Activated T-cell treated with anti-CD3 and anti-CD28 coated beads, Interleukin-2, amount 50 U/mL, for 72 hours (primary cell): Measurements from ENCODE around the gene CNTNAP2. TPM values are rescaled to one million over a fixed set of nuclear protein-coding genes. Genes with fewer than 3 reads are reported as not detected.
"Not testable (repeated sequence)": the region's sequence is repeated elsewhere in the genome, so short reads cannot be mapped to it uniquely, and the experiment has no call there.

Experiments used
- ATAC-seq, 2 donors: fragments of 150-1000 bp; cut with Tn5 transposase; replicated peaks in 1 of 2; 2 replicates each; pipeline ENCODE4 v1.10.0; 2021; ENCODE audit warnings: moderate library complexity in 2 of 2, mild to moderate bottlenecking in 1 of 2
- DNase-seq, 2 donors: peaks; one replicate each; pipeline ENCODE4 v3.0.0; 2021 to 2022; ENCODE audit warnings: mixed read lengths in 1 of 2
- H3K27ac Mint-ChIP-seq: one replicate; pipeline ENCODE4 v1.8.0; 2022; ENCODE audit warnings: mild to moderate bottlenecking, moderate library complexity, mixed read lengths
- H3K27me3 Mint-ChIP-seq: one replicate; pipeline ENCODE4 v1.8.0; 2022; ENCODE audit warnings: low read depth, mixed read lengths
- H3K36me3 Mint-ChIP-seq, 2 donors: one replicate each; pipeline ENCODE4 v1.8.0; 2022; ENCODE audit warnings: mixed read lengths in 2 of 2, mild to moderate bottlenecking in 1 of 2; ENCODE audit not compliant: insufficient read depth in 2 of 2
- H3K4me1 Mint-ChIP-seq: one replicate; pipeline ENCODE4 v1.8.0; 2022; ENCODE audit warnings: low read depth, mixed read lengths
- H3K4me3 Mint-ChIP-seq, 2 donors: one replicate each; pipeline ENCODE4 v1.8.0; 2022; ENCODE audit warnings: mild to moderate bottlenecking in 2 of 2, mixed read lengths in 2 of 2, moderate library complexity in 2 of 2
- H3K9me3 Mint-ChIP-seq, 2 donors: one replicate each; pipeline ENCODE4 v1.8.0; 2022; ENCODE audit warnings: mixed read lengths in 2 of 2
- total RNA-seq, 2 donors: library from RNA; stranded (reverse); gene quantifications; one replicate each; pipeline ENCODE4 v1.2.3, GENCODE V29; 2022

Gene CNTNAP2
- total RNA-seq, 2 donors from 2014 or later: not detected

DNA sequence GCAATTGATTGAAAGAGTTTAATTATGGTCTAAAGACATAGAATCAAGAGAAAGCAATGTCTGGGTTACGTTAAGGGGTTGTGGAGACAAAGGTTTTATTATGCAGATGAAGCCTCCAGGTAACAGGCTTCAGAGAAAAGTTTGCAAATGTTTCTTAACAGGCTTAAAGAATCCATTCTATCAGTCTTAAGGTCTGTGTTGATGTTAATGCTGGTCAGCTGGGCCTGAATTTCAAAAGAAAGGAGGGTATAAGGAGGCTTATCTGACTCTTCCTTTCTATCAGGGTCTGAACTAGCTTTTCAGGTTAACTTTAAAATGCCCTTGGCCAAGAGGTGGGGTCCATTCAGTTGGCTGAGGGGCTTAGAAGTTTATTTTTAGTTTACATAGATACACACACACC is 1469.5 kb downstream of the CNTNAP2 start:
- Mint-ChIP-seq H3K9me3 (peaks cover 3 to 7% of the 10 kb centered on the region in 2 donors), H3K4me3 (no peak overlapping the region), H3K36me3 (no peaks in the 10 kb centered on the region), H3K27ac (no peak overlapping the region), H3K4me1 (no peaks in the 10 kb centered on the region), H3K27me3 (no peaks in the 10 kb centered on the region)
- DNase-seq (no peak), ATAC-seq (no peak)

GRCh38 chr7:147586526-147586925 is 1469.9 kb downstream of the CNTNAP2 start:
- Mint-ChIP-seq H3K27me3 (no peaks in the 10 kb centered on the region), H3K9me3 (peaks cover 5 to 7% of the 10 kb centered on the region in 2 donors), H3K36me3 (no peaks in the 10 kb centered on the region), H3K4me3 (no peak overlapping the region), H3K27ac (no peak overlapping the region), H3K4me1 (no peaks in the 10 kb centered on the region)
- ATAC-seq (no peak), DNase-seq (no peak)

DNA sequence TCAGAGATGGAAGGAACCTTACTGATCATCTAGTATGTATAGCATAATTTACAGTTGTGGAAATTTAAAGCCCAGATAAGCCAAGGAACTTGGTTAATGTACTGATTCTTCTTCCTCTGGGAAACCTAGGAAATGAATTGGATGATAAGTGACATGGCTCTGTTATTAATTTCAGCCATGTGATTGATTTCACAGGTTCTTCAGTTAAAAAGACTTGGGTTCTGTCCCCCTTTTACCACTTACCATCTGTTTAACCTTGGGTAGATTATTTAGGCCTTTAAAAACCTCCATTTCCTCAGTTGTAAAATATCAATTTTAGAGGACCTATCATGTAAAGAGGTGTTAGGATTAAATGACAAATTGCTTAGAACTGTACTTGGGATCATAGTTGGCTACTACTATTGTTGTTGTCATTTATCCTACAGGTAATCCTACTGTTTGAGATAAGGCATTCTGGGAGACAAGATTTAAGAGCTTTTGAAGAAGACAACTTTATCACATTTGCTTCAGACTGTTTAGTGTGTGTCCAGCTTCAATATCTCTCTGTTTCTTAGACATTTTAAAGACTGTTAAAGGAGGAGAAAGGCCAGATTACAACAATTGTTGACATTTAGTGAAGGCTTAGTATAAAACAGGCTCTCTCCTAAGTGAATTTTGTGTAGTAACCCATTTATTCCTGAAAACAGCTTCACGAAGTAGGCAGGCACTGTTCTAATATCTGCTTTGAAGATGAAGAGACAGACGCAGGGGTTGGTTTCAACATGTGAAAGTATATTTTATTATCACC is 1476.9 kb downstream of the CNTNAP2 start:
- no peaks in the 10 kb centered on the region for H3K4me1 Mint-ChIP-seq
- H3K4me3 Mint-ChIP-seq: no peak overlapping the region

DNA sequence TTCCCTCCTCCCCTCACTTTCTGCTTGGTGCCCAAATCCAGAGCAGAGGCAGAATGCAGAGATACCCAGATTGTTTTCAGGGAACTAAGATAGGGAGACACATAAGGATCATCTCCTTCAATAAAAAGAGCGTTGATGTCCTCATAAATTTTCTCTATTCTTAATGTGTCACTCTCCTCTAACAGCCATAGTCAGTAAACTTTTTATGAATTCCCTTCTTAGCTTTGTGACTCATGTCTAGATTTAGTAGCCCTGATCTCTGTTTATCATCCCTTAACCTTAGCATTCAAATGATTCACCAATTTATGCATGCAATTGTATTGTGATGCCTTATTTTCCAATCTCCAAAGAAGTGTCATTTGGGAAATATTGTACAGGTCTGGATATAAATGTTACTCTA is 1478.4 kb downstream of the CNTNAP2 start:
- Mint-ChIP-seq H3K27me3 (no peaks in the 10 kb centered on the region), H3K27ac (no peak overlapping the region), H3K9me3 (peaks cover 14 to 18% of the 10 kb centered on the region in 2 donors), H3K4me3 (no peak overlapping the region), H3K4me1 (no peaks in the 10 kb centered on the region), H3K36me3 (no peaks in the 10 kb centered on the region)
- ATAC-seq (no peak), DNase-seq (no peak)

More for the DNA sequence above, 1476.9 kb downstream of the CNTNAP2 start:
- ATAC-seq (no peak), DNase-seq (no peak)
- Mint-ChIP-seq H3K27ac (no peak overlapping the region), H3K27me3 (no peaks in the 10 kb centered on the region), H3K9me3 (peaks cover 9 to 18% of the 10 kb centered on the region in 2 donors), H3K36me3 (no peaks in the 10 kb centered on the region)

DNA sequence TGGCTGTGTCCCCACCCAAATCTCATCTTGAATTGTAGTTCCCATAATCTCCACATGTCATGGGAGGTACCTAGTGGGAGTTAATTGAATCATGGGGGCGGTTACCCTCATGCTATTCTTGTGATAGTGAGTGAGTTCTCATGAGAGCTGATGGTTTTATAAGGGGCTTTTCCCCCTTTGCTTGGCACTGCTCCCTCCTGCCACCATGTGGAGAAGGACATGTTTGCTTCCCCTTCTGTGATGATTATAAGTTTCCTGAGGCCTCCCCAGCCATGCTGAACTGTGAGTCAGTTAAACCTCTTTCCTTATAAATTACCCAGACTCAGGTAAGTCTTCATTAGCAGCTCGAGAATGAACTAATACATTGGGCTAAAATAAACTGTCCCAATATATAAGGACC is 1482.1 kb downstream of the CNTNAP2 start:
- H3K27ac Mint-ChIP-seq, H3K36me3 Mint-ChIP-seq, H3K27me3 Mint-ChIP-seq, H3K4me1 Mint-ChIP-seq, H3K4me3 Mint-ChIP-seq, ATAC-seq, DNase-seq: not testable (repeated sequence)
- H3K9me3 Mint-ChIP-seq: peaks cover 12 to 16% of the 10 kb centered on the region in 2 donors

GRCh38 chr7:147605323-147605722 is 1488.7 kb downstream of the CNTNAP2 start:
- H3K36me3 Mint-ChIP-seq: no peaks in the 10 kb centered on the region
- no peak for ATAC-seq
- H3K4me3 Mint-ChIP-seq: no peak overlapping the region
- no peaks in the 10 kb centered on the region for H3K27me3 Mint-ChIP-seq
- DNase-seq: no peak
- no peaks in the 10 kb centered on the region for H3K4me1 Mint-ChIP-seq
- peaks cover 5 to 6% of the 10 kb centered on the region in 2 donors for H3K9me3 Mint-ChIP-seq
- no peak overlapping the region for H3K27ac Mint-ChIP-seq

GRCh38 chr7:147607157-147607800 is 1490.7 kb downstream of the CNTNAP2 start:
- Mint-ChIP-seq H3K27ac (no peak overlapping the region), H3K9me3 (peaks cover 2 to 4% of the 10 kb centered on the region in 2 donors), H3K4me1 (no peaks in the 10 kb centered on the region), H3K27me3 (no peaks in the 10 kb centered on the region), H3K4me3 (no peak overlapping the region), H3K36me3 (no peaks in the 10 kb centered on the region)
- ATAC-seq: no peak
- no peak for DNase-seq

GRCh38 chr7:147611431-147611830 is 1494.8 kb downstream of the CNTNAP2 start:
- no peak for ATAC-seq
- Mint-ChIP-seq H3K9me3 (peaks cover 7 to 9% of the 10 kb centered on the region in 2 donors), H3K4me3 (no peak overlapping the region), H3K36me3 (no peaks in the 10 kb centered on the region), H3K4me1 (no peaks in the 10 kb centered on the region), H3K27me3 (no peaks in the 10 kb centered on the region), H3K27ac (no peak overlapping the region)
- DNase-seq: no peak

- no peak for ATAC-seq
- H3K36me3 Mint-ChIP-seq: peaks cover 0 to 1% of the 10 kb centered on the region in 2 donors
- DNase-seq: no peak
- H3K27me3 Mint-ChIP-seq: no peaks in the 10 kb centered on the region
- H3K4me3 Mint-ChIP-seq: no peak overlapping the region
- no peaks in the 10 kb centered on the region for H3K4me1 Mint-ChIP-seq
- H3K9me3 Mint-ChIP-seq: peaks cover 4 to 9% of the 10 kb centered on the region in 2 donors
- H3K27ac Mint-ChIP-seq: no peak overlapping the region
Measured at GRCh38 chr7:147635288-147635687, 1518.7 kb downstream of the CNTNAP2 start.

GRCh38 chr7:147636553-147636952 is 1520.0 kb downstream of the CNTNAP2 start:
- no peak overlapping the region for H3K27ac Mint-ChIP-seq
- peaks cover 0 to 1% of the 10 kb centered on the region in 2 donors for H3K36me3 Mint-ChIP-seq
- ATAC-seq: no peak
- H3K27me3 Mint-ChIP-seq: no peaks in the 10 kb centered on the region
- peaks cover 4 to 6% of the 10 kb centered on the region in 2 donors for H3K9me3 Mint-ChIP-seq
- H3K4me1 Mint-ChIP-seq: no peaks in the 10 kb centered on the region
- H3K4me3 Mint-ChIP-seq: no peak overlapping the region
- no peak for DNase-seq

DNA sequence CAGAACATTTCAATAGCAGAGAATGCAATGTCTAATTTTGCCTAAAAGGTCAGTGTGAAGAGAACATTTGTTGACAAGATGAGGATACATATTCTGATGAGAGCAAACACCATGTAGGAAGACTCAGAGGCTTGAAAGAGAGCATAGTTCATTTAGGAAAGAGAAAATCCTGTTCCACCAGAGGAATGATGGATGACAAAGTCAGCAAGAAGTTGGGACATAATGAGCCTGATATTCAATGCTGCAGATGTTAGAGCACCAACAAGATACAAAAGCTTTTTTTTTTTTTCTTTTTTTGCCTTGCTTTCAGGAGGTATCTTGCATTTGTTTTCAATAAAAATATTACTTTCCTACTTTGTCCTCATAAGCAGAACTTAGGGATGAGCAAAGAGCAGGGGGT is 1522.0 kb downstream of the CNTNAP2 start:
- no peak for ATAC-seq

GRCh38 chr7:147639037-147639436 is 1522.4 kb downstream of the CNTNAP2 start:
- Mint-ChIP-seq H3K27me3 (no peaks in the 10 kb centered on the region), H3K27ac (no peak overlapping the region), H3K4me1 (no peaks in the 10 kb centered on the region)

More for the DNA sequence above, 1522.0 kb downstream of the CNTNAP2 start:
- Mint-ChIP-seq H3K27me3 (no peaks in the 10 kb centered on the region), H3K9me3 (peaks cover 3 to 4% of the 10 kb centered on the region in 2 donors), H3K4me3 (no peak overlapping the region), H3K27ac (no peak overlapping the region), H3K4me1 (no peaks in the 10 kb centered on the region), H3K36me3 (peaks cover 0 to 1% of the 10 kb centered on the region in 2 donors)
- DNase-seq: no peak

DNA sequence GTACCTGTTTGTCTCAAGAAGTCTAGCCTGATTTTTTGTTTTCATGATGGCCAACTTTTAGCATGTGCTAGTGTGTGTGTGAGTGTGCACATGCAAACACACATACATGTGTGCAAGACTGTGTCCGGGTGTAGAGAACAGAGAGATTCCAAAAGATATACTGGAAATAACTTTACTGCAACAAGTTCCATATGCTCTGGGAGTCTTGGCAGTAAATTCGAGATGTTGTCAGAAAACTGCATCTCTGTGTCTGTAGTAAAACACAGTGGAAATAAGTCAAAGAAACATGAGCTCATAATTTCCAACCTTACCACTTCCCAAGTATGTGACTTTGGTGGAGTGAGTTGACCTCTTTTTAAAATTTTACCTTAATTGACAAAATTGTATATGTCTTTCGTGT is 1523.2 kb downstream of the CNTNAP2 start:
- DNase-seq (no peak), ATAC-seq (no peak)
- Mint-ChIP-seq H3K27ac (no peak overlapping the region), H3K27me3 (no peaks in the 10 kb centered on the region), H3K4me1 (no peaks in the 10 kb centered on the region), H3K9me3 (peaks cover 3 to 4% of the 10 kb centered on the region in 2 donors), H3K4me3 (no peak overlapping the region), H3K36me3 (peaks cover 0 to 1% of the 10 kb centered on the region in 2 donors)

More at GRCh38 chr7:147639037-147639436, 1522.4 kb downstream of the CNTNAP2 start:
- Mint-ChIP-seq H3K4me3 (no peak overlapping the region), H3K36me3 (peaks cover 0 to 1% of the 10 kb centered on the region in 2 donors), H3K9me3 (peaks cover 3 to 4% of the 10 kb centered on the region in 2 donors)
- ATAC-seq (no peak), DNase-seq (no peak)
